Brain microvascular endothelial cell (primary cell): Measurements from ENCODE around the gene PTX4.

Source experiments
- DNase-seq: peaks from one replicate; pipeline ENCODE4 v3.0.0-alpha.2; 2020
- H3K27ac ChIP-seq: fragments of 250-450 bp; sonication (Bioruptor Pico); 2 replicates; pipeline ENCODE4 v1.5.1; 2020; ENCODE audit warnings: mild to moderate bottlenecking, moderate library complexity
- H3K27me3 ChIP-seq: fragments of 250-450 bp; sonication (Bioruptor Pico); replicated peaks from 2 replicates; pipeline ENCODE4 v1.5.1; 2020; ENCODE audit warnings: mild to moderate bottlenecking
- H3K36me3 ChIP-seq: fragments of 250-450 bp; sonication (Bioruptor Pico); replicated peaks from 2 replicates; pipeline ENCODE4 v1.5.1; 2020; ENCODE audit warnings: mild to moderate bottlenecking
- H3K4me3 ChIP-seq: 2 replicates; pipeline ENCODE4 v1.5.1; 2011; ENCODE audit warnings: low read depth, mild to moderate bottlenecking, control low read depth, low read length, moderate library complexity
- in situ Hi-C: cut with HindIII; loops from 2 replicates; pipeline ENCODE4 v1.10.0; 2017; ENCODE audit warnings: low sequenced_read_pairs, low pct_ligation_motif_present
- TF ChIP-seq, protein P1 (sequence below): IDR thresholded peaks from 2 replicates; pipeline ENCODE4 v1.5.1; 2011; ENCODE audit warnings: low read depth, mild to moderate bottlenecking, moderate library complexity, low read length, control low read depth, inconsistent platforms; ENCODE audit errors: missing control alignments

The PTX4 gene

DNA sequence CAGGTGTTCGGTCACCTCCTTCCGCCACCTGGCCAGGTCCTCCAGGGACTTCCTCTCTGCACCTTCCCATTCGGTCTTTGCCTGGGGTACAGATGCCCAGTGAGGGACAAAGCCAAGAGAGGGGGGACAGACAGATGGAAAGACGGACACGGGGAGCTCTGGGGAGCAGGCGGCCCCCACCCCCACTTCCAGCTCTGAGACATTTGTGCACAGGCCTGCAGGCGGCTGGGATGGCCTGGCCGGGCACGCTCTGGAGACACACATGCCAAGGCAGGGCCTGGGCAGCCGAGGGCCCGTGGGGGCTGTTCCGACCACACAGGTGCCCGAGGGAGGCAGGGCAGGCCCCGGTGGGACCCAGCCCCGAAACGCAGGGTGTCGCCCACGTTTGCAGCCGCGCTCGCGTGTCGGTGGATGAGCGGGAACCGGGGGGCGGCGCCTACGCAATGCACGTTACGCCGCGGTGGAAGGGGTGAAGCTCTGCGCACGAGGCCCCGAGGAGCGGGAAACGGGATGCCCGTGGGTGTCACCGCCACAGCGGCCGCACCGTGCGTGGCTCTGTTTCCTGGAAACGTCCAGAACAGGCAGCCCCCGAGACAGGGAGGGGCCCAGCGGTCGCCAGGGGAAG, 51.9 kb downstream of the PTX4 start:
- DNase-seq = no peak
- H3K27ac ChIP-seq = no peak overlapping the region
- no peaks in the 10 kb centered on the region for H3K36me3 ChIP-seq
- peaks cover 7% of the 10 kb centered on the region for H3K27me3 ChIP-seq
- in situ Hi-C loops = no loop called here
- no peak overlapping the region for H3K4me3 ChIP-seq
- TF ChIP-seq, protein P1, sequence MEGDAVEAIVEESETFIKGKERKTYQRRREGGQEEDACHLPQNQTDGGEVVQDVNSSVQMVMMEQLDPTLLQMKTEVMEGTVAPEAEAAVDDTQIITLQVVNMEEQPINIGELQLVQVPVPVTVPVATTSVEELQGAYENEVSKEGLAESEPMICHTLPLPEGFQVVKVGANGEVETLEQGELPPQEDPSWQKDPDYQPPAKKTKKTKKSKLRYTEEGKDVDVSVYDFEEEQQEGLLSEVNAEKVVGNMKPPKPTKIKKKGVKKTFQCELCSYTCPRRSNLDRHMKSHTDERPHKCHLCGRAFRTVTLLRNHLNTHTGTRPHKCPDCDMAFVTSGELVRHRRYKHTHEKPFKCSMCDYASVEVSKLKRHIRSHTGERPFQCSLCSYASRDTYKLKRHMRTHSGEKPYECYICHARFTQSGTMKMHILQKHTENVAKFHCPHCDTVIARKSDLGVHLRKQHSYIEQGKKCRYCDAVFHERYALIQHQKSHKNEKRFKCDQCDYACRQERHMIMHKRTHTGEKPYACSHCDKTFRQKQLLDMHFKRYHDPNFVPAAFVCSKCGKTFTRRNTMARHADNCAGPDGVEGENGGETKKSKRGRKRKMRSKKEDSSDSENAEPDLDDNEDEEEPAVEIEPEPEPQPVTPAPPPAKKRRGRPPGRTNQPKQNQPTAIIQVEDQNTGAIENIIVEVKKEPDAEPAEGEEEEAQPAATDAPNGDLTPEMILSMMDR = no peak

GRCh38 chr16:1435921-1436697, 52.6 kb downstream of the PTX4 start:
- H3K4me3 ChIP-seq = no peak overlapping the region
- no peaks in the 10 kb centered on the region for H3K36me3 ChIP-seq
- peaks cover 7% of the 10 kb centered on the region for H3K27me3 ChIP-seq
- in situ Hi-C loops = no loop called here
- no peak for DNase-seq
- H3K27ac ChIP-seq = no peak overlapping the region
- TF ChIP-seq, protein P1 = no peak
